ENCODE measurements around the gene CYFIP2.

The CYFIP2 gene

DNA sequence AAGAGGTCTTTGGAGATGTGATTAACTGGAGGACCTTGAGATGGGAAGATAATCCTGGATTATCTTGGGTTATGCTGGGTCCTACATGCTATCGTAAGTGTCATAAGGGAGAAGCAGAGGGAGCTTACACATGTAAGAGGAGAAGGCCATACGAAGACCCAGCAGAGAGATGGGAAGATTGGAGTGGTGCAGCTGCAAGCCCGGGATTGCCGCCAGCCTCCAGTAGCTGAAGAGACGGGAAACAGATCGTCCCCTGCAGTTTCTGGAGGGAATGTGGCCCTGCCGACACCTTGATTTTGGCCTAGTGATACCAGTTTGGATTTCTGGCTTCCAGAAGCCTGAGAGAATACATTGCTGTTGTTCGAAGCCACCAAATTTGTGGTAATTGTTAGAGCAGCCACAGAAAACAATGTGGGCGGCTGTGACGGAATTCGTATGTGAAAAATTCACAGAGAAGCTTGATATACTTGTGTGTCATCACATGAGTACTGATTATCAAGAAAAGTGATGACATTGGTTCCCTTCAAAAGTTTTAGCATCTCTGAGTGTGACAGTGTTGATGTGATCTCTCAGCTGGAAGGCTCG, 86.9 kb downstream of the CYFIP2 start:
- no peak overlapping the region for H3K4me3 ChIP-seq (replicated peaks; ENCODE audit: low read depth, low read length)
- no peak for DNase-seq (ENCODE audit: low read depth)
- TF ChIP-seq CTCF (IDR thresholded peaks at IDR 0.05; ENCODE audit: low read length, missing control alignments): no peak

- H3K4me3 ChIP-seq (replicated peaks; ENCODE audit: low read depth, low read length): no peak overlapping the region
- DNase-seq (ENCODE audit: low read depth): no peak
- TF ChIP-seq CTCF (IDR thresholded peaks at IDR 0.05; ENCODE audit: low read length, missing control alignments): peak; percentile 55
Observed at GRCh38 chr5:157354800-157355199, 88.9 kb downstream of the CYFIP2 start.

DNA sequence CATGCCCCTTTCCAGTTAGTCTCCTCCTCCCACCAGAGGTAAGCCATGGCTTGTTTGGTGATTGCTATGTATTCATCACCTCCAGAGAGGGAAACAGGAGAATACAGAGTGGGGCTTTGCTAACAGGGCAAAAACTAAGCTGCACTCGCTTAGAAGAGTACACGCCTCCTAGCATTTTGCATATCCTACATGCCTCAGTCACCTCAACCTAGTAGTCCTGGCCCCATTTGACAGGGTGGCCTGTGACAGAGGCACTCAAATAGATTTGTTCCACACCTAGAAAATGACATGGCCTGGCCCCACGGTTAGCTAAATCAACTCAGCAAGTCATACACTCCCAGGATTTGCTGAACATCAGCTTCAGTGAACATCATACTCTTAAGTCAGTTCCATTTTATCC, 90.7 kb downstream of the CYFIP2 start:
- no peak for TF ChIP-seq CTCF (IDR thresholded peaks at IDR 0.05; ENCODE audit: low read length, missing control alignments)
- DNase-seq (ENCODE audit: low read depth): no peak
- no peak overlapping the region for H3K4me3 ChIP-seq (replicated peaks; ENCODE audit: low read depth, low read length)

DNA sequence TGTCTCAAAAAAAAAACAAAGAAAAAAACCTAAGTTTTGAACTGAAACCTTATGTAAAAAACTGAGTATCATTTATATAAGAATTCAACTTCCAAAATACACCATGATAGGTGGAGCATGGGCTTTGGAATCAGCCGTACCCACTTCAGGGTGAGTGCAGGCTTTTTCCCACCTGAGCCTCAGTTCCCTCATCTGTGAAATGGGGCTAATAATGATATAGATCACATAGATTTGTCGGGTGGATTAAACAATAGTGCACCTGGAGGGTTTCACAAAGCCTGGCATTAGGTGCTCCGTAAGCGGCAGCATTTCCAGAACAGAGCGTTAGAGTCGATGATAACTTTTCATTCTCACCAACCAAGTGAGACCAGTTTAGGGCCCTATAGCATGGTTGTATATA, 91.9 kb downstream of the CYFIP2 start:
- no peak overlapping the region for H3K4me3 ChIP-seq (replicated peaks; ENCODE audit: low read depth, low read length)
- TF ChIP-seq CTCF (IDR thresholded peaks at IDR 0.05; ENCODE audit: low read length, missing control alignments): no peak
- DNase-seq (ENCODE audit: low read depth): no peak

GRCh38 chr5:157358871-157359270, 92.9 kb downstream of the CYFIP2 start:
- DNase-seq (ENCODE audit: low read depth): no peak
- no peak overlapping the region for H3K4me3 ChIP-seq (replicated peaks; ENCODE audit: low read depth, low read length)
- no peak for TF ChIP-seq CTCF (IDR thresholded peaks at IDR 0.05; ENCODE audit: low read length, missing control alignments)

GRCh38 chr5:157359356-157360055, 93.6 kb downstream of the CYFIP2 start:
- no peak for TF ChIP-seq CTCF (IDR thresholded peaks at IDR 0.05; ENCODE audit: low read length, missing control alignments)
- DNase-seq (ENCODE audit: low read depth): no peak
- no peak overlapping the region for H3K4me3 ChIP-seq (replicated peaks; ENCODE audit: low read depth, low read length)

- DNase-seq (ENCODE audit: low read depth): peak; percentile 65
- TF ChIP-seq CTCF (IDR thresholded peaks at IDR 0.05; ENCODE audit: low read length, missing control alignments): no peak
- H3K4me3 ChIP-seq (replicated peaks; ENCODE audit: low read depth, low read length): no peak overlapping the region
Observed at GRCh38 chr5:157362012-157362411, 96.1 kb downstream of the CYFIP2 start.

Measured in fibroblast of pulmonary artery (primary cell).